Esophagus squamous epithelium (tissue), 4 donors: ENCODE results near the gene HAUS7.

Source experiments
- POLR2A ChIP-seq, 4 donors: fragments of 450-650 bp; IDR thresholded peaks; one replicate each; pipeline ENCODE4 v1.6.1; 2017; ENCODE audit warnings: antibody characterized with exemption in 4 of 4, mild to moderate bottlenecking in 4 of 4, moderate library complexity in 3 of 4
- TF ChIP-seq, protein P1 (sequence below), 6 experiments: fragments of 450-650 bp in 4 of 6; fragments of 200-600 bp in 2 of 6; sonication (generic) in 2 of 6; IDR thresholded peaks; one replicate each; pipeline ENCODE4 v1.5.1; 2016 to 2019; ENCODE audit warnings: antibody characterized with exemption in 6 of 6, mild to moderate bottlenecking in 4 of 6, moderate library complexity in 4 of 6

DNA sequence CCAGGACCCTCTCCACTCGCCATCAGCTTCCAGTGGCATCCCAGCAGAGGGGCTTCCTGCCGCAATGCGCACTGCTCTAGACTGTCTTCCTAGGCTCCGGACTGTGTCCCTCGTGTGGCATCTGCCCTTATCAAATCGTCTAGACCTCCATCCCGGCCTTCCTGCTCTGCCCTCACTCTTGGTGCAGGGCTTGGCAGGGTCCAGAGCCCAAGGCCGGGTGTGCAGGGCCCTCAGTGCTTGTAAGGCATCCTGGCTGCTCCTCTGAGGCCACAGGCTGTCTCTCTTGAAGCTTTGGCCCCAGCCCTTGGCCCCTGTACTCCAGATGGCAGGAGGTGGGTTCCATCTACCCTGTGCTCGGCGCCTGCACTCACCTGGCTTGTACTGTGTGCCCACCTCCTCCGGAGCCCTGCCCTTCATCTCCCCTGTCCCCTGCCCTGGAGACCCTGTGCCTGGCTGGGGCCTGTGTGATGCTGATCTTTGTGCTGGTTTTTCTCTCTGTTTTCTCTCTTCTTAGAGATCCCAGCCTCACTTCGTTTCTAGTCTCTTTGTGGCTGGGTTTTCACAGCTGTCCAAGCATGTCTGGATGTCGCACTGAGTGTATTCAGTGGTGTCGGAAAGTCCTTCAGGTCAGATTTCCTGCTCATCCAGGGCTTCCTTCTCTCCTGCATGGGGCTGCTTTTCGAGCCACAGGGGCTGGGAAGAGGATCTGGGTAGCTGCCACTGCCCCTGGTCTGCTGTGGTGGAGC lies 20.8 kb downstream of the HAUS7 start:
- TF ChIP-seq, protein P1, sequence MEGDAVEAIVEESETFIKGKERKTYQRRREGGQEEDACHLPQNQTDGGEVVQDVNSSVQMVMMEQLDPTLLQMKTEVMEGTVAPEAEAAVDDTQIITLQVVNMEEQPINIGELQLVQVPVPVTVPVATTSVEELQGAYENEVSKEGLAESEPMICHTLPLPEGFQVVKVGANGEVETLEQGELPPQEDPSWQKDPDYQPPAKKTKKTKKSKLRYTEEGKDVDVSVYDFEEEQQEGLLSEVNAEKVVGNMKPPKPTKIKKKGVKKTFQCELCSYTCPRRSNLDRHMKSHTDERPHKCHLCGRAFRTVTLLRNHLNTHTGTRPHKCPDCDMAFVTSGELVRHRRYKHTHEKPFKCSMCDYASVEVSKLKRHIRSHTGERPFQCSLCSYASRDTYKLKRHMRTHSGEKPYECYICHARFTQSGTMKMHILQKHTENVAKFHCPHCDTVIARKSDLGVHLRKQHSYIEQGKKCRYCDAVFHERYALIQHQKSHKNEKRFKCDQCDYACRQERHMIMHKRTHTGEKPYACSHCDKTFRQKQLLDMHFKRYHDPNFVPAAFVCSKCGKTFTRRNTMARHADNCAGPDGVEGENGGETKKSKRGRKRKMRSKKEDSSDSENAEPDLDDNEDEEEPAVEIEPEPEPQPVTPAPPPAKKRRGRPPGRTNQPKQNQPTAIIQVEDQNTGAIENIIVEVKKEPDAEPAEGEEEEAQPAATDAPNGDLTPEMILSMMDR (IDR thresholded peaks at IDR 0.05) = no peak
- TF ChIP-seq POLR2A (IDR thresholded peaks at IDR 0.05) = no peak
